ENCODE data around the gene THBS4. TPM values are rescaled to one million over a fixed set of nuclear protein-coding genes. Genes with fewer than 3 reads are reported as not detected.
A peak's percentile ranks its signal among the peaks of the same experiment; 100 is the strongest.
"Not testable (repeated sequence)": the region's sequence is repeated elsewhere in the genome, so short reads cannot be mapped to it uniquely, and the experiment has no call there.

The THBS4 gene
- total RNA-seq, 1 experiment from 2014 or later, result 0.36 TPM

DNA sequence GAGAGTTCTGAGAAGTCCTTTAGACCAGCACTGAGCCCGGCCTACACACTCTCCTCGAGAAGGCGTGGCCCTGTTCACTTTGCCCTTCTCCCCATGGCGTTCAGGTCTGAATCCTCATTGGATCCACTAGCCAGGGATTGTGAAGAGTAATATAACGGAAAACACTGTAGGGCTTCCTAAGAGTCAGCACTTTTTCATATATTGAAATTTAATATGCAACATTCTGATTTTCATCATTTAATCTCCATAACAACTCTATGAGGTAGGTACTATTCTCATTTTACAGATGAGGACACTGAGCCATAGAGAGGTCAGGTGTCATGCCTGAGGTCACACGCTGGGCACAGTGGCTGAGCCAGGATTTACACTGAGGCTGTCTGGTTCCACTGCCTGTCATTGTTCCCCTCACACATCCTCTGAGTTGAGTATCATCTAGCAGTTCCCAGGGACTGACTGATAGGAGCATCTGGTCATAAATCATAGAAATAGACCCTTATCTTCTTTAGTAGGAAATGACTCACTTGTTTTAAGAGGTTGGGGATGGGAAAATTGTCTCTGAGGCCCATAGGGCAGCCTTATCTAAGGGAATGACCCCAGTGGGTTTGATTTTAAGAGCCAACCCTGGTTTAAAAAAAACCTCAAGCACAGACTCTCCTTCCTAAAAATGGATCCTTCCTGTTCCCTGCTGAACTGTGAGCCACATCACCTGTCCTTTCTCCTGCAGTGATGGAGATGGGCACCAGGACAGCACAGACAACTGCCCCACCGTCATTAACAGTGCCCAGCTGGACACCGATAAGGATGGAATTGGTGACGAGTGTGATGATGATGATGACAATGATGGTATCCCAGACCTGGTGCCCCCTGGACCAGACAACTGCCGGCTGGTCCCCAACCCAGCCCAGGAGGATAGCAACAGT is 41.2 kb downstream of the THBS4 start:
- peak; percentile 32 for DNase-seq (ENCODE audit: low read depth)

DNA sequence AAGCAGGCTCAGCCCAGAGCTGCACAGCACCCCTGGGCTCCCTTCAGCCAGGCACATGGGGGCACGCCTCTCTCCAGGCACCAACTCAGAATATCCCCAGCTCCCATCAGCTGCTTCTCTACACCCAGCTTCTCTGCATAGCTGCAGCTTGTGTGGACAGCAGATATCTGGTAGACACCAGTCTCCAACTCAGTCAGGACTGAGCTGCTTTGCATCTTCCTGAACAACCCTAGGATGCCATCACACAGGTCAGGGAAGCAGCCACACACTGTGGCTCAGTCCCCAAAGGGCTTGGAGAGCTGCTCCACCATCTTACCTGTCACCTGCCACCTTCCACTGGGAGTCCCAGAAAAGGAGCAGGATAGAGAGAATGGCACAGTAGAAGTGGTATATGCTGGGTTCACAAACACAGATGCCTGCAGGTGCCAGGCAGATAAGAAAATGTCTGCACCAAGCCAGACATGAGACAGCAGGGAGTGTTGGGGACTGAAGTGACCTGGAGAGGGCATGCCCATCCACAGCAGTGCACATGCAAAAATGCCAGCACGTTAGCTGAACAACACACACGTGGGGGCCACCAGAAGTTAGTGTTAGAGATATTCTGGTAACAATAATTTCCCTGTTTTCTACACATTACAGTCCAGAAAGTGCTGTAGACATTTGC is 42.0 kb downstream of the THBS4 start:
- DNase-seq (ENCODE audit: low read depth), result no peak

DNA sequence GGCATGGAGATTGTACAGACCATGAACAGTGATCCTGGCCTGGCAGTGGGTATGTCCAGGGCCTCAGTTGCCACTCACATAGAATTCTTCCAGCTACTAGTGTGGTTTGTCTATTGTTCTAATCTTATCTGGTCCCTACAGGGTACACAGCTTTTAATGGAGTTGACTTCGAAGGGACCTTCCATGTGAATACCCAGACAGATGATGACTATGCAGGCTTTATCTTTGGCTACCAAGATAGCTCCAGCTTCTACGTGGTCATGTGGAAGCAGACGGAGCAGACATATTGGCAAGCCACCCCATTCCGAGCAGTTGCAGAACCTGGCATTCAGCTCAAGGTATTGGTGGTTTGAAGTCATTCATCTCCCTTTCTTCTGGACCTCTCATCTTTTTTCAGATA is 43.8 kb downstream of the THBS4 start:
- DNase-seq (ENCODE audit: low read depth), result no peak

DNA sequence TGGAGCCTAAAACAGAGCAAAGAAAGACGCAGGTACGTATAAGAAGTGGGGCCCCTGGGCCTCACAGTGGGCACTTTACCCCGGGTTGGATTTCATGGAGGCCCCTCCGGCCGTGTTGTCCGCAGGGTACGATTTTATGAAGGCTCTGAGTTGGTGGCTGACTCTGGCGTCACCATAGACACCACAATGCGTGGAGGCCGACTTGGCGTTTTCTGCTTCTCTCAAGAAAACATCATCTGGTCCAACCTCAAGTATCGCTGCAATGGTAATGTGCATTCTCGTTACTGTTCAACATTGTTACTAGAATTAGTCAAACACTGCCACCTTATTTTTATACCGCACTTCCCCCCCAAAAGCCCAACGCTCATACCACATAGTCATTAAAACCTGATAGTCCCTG is 47.1 kb downstream of the THBS4 start:
- no peak for DNase-seq (ENCODE audit: low read depth)

GRCh38 chr5:80082731-80083100 is 47.6 kb downstream of the THBS4 start:
- peak; percentile 70 for DNase-seq (ENCODE audit: low read depth)

DNA sequence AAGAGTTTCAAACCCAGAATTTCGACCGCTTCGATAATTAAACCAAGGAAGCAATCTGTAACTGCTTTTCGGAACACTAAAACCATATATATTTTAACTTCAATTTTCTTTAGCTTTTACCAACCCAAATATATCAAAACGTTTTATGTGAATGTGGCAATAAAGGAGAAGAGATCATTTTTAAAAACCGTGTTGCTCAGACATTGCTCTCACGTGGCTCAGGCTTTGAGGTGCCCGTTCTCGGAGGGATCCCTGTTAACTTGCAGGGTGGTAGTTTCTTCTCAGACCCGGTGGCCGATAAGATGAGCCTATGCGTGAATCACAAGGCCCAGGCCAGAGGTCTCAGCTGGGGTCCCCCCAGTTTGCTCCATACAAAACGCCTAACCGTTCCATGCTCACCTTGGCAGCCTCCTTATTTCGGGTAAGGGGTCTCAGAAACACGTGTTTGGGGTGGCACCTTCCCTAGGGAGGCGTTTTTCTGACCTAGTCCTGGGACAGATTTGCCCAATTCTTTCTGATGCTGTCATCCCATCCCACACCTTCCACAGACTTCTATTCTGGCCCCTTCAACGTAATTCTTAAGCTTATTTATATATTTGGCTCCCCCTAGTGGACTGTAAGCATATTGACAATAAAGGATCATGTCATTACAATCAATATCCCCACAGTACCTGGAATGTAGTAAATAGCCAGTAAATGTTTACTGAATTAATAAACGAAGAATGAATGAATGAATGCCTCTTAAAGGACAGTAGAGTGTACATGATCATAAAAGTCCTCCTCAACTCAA is 48.1 kb downstream of the THBS4 start:
- peak; percentile 75 for DNase-seq (ENCODE audit: low read depth)

DNA sequence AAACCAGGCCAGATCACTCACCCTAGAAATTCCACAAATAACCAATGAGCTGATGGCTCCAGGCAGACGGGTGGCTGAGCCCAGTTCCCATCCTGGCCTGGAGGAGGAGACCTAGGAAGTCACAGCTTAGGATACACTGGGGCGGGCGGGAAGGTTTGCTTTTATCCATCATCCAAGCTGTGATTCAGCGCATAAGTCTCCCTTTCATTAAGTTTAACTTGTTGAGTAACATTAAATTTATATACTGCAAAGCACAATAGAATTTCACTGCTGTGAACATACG is 55.7 kb downstream of the THBS4 start:
- no peak for DNase-seq (ENCODE audit: low read depth)

DNA sequence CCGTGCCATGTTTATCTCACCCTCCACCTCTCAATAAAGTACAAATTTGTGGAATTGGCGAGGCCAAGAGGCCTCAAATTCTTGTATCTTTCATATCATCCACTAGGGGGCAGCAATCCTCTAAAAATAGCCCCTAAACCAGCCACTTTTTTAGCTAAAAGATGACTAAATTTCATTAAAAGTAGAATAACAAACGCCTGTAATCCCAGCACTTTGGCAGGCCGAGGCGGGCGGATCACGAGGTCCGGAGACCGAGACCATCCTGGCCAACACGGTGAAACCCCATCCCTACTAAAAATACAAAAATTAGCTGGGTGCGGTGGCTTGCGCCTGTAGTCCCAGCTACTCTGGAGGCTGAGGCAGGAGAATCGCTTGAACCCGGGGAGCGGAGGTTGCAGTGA is 56.6 kb downstream of the THBS4 start:
- peak; percentile 51 for DNase-seq (ENCODE audit: low read depth)

DNA sequence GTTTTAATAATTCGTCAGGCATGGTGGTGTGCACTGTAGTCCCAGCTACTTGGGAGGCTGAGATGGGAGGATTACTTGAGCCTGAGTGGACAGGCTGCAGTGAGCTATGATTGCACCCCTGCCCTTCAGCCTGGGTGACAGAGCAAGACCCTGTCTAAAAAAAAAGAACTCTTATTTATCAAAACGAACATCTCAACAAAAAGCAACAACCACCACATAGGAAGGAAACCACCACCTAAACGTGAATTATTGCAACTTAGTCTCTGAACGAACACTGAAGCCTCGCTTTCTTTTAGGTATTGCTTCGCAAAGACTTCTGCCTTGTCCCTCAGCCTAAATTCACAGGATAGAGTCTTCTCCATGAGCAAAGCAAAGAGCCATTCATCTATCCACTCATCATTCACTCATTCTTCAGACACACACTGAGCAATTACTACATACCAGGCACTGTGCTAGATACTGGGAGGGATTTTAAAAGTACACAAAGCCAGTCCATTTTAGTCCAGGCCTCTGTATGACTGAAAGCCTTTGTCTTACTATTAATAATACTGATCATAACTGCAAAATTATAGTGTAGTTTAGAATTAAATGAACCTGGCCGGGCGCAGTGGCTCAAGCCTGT is 57.4 kb downstream of the THBS4 start:
- DNase-seq (ENCODE audit: low read depth), result no peak

GRCh38 chr5:80093796-80094195 is 58.6 kb downstream of the THBS4 start:
- no peak for DNase-seq (ENCODE audit: low read depth)

DNA sequence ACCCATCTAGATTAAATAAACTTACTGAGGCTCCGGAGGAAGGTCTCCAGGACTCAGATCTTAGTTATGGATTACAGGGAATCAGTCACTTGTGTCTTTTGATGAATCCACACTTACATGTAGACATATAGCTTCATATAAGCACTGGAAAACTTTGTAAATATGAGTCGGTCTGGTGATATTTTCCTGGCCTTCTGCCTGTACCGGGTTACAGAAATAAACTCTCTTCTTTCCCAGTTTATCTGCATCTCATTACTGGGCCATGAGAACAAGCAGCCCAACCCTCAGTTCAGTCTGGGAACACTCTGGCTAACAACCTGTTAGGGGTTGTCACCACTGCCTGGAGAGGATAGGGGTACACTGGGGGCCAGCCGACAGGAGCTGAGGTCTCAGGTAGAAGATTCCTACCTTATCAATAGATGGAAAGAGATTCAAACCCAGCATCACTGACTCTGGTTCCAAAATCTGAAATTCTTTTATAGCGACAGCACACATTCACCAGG is 59.1 kb downstream of the THBS4 start:
- no peak for DNase-seq (ENCODE audit: low read depth)

DNA sequence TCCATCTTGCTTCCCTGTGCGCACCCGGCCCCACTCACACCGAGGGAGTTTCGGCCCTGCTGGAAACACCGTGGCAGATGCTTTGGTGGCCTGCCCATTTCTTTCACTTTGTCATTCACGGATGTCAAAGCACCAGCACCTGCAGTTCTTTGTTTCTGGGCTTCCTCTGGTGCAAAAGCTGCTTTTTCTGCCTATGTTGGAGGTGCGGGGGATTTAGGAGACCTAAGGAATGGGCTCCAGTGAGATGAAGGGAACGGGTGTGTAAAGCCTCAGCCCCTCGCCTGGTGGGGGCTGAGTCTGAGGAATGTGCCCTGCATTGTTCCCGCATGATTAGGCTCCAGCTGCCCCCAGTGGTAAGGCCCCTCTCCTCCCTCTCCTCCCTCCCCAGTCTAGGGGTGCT is 62.3 kb downstream of the THBS4 start:
- DNase-seq (ENCODE audit: low read depth), result no peak

GRCh38 chr5:80101993-80102392 is 66.8 kb downstream of the THBS4 start:
- DNase-seq (ENCODE audit: low read depth), result no peak

DNA sequence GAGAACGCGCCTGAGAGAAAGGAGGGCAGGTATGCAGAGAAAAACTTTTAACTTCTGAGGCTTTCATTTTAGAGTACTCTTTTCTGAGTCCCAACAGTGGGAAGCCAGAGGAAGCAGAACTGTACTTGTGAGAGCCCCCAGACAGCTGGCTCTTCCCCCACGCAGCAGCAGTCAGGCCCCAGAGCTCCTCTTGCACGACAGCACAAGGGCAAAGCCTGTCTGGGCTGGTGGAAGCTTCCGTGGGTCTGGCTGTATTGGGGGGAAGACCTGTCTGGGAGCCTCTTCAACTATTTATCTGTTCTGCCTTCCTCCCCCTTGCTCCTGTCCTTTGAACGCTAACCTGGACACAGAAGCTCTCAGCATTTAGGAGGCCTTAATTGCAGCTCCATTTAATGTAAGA is 68.2 kb downstream of the THBS4 start:
- no peak for DNase-seq (ENCODE audit: low read depth)

DNA sequence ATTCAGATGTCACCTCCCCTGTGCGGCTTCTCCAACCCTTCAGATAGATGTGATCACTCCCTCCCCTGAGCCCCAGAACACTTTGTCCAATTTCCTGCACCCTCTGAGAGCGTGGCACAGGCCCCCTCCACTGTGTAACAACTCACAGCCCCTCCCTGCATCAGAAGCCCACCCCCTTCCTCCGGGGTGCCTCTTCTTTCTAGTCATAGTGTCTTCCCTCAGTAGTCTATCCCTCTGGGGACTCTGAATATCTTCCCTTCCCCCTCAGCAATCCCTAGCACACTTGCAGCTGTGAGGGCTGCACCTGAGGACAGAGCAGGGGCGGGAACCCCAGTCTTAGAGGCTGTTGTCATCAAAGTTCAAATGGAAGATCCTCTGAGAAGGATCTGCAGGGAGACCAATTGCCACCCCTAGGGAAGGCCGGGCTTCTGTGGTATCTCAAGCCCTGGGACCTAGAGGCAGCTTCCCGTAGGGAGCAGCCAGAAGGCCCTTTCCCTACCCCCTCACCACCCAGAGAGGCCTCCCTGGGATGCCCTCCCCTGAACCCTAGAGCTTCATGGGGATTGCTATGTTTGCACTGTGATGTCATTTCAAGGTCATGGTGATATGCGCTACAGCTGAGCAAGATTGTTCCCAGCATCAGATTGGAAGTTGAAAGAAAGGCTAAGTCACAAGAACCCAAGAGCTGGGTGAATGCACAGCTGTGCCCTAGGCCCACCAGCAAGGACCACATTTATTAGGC is 70.7 kb downstream of the THBS4 start:
- DNase-seq (ENCODE audit: low read depth), result no peak

DNA sequence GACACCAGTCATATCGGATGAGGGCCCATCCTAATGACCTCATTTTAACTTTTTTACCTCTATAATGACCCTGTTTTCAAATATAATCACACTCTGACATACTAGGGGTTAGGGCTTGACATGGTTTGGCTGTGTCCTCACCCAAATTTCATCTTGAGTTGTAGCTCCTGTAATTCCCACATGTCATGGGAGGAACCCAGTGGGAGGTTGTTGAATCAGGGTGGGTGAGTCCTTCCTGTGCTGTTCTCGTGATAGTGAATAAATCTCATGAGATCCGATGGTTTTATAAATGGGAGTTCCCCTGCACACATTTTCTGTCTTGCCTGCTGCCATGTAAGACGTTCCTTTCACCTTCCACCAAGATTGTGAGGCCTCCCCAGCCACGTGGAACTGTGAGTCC is 71.8 kb downstream of the THBS4 start:
- no peak for DNase-seq (ENCODE audit: low read depth)

- no peak for DNase-seq (ENCODE audit: low read depth)
Measured at GRCh38 chr5:80109646-80110478, 74.7 kb downstream of the THBS4 start.

DNA sequence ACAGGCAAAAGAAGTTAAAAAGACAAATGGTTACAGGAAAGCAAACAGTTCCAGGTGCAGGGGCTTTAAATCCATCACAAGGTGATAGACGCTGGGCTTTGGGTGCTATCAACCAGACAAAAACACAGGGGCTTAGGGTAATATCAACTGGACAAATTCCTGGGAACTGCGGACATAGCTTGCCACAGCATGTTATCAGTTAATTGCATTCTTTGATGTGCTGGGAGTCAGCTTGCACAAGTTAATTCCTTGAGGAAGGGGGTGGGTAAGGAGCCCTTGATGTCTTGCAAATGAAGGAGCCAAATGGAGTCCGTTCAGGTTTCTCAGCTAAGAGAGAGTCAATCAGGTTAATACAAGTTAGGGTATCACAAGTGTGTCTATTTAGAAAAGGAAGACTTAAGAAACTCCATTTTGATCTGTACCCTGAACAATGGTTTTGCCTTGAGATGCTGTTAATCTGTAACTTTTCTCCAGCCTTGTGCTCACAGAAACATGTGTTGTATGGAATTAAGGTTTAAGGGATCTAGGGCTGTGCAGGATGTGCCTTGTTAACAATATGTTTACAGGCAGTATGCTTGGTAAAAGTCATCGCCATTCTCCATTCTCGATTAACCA is 76.3 kb downstream of the THBS4 start:
- DNase-seq (ENCODE audit: low read depth), result not testable (repeated sequence)

- DNase-seq (ENCODE audit: low read depth), result no peak
Measured at GRCh38 chr5:80114860-80115259, 79.7 kb downstream of the THBS4 start.

DNA sequence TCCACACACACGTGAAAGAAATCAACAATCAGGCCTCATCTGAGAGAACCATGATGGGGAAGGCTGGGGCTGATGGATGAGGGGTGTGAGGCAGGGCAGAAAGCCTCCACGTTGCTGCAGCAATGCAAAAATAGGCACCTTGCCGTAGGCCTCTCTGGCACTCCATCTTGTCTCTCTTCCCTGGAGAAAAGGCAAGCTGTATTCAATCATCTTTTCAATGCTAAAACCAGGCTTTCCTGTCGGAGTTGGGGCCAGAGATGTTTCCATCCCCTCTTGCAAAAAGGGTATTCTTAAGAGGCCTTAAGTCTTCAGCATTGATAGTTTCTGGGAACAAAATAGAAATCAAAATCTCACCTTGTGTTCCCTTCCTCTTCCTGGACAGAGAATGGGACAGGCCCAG is 80.9 kb downstream of the THBS4 start:
- no peak for DNase-seq (ENCODE audit: low read depth)
